ENCODE results near the gene CLDN6. TPM values are rescaled to one million over a fixed set of nuclear protein-coding genes. Genes with fewer than 3 reads are reported as not detected.

CLDN6 gene
- total RNA-seq, 1 experiment from 2014 or later: not detected

DNA sequence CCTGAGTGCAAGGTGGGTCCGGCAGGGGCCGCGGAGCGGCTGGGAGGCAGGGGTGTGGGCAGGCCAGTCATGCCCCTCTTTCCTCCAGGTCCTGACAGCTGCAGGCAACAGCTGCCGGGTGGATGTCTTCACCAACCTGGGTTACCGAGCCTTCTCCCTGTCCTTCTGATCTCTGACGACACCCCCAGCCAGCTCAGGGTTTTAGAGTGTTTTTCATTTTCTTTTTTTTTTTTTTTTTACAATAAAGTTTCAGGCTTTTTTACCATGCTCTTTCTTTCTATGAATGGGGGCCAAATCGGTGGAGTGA, 9.5 kb upstream of the CLDN6 start:
- no peak for DNase-seq
- no peaks in the 10 kb centered on the region for H3K27me3 ChIP-seq (ENCODE audit: low read length)
- H3K27ac ChIP-seq (ENCODE audit: low read length): no peak overlapping the region
- no peaks in the 10 kb centered on the region for H3F3A ChIP-seq (ENCODE audit: low read length, unreplicated experiment)
- BruUV-seq (replicated peaks): no TSS peak
- no peaks in the 10 kb centered on the region for H3K9me3 ChIP-seq (ENCODE audit: low read length)
- no peak for ATAC-seq
- H3K9me2 ChIP-seq (replicated peaks; ENCODE audit: low read length): no peaks in the 10 kb centered on the region
- no peak overlapping the region for H3K4me3 ChIP-seq (ENCODE audit: low read length)
- no peak overlapping the region for H2AFZ ChIP-seq (ENCODE audit: low read length)
- CTCF ChIA-PET: interaction anchor here (0.6 to 1.2 kb wide), 3 partner anchors 23 to 526 kb away, joined by 3 to 14 read pairs (median 12); no protein-coding TSS in a partner anchor
- H3K36me3 ChIP-seq (ENCODE audit: low read depth, low read length): no peaks in the 10 kb centered on the region
- no peak overlapping the region for H3K9ac ChIP-seq (ENCODE audit: low read length)
- peaks cover 34% of the 10 kb centered on the region for H3K4me1 ChIP-seq (ENCODE audit: insufficient read depth, low read length)
- H3K4me2 ChIP-seq (ENCODE audit: low read length): peak overlapping the region; percentile 68
- intact Hi-C loops (cut with micrococcal nuclease): no loop called here
- POLR2A ChIA-PET (ENCODE audit: unreplicated experiment): interaction anchor here (1.2 kb wide), 1 partner anchor 7 kb away, joined by 11 read pairs; the partner anchor contains the start of gene TNFRSF12A
- no peak for TF ChIP-seq EZH2phosphoT487 (IDR thresholded peaks at IDR 0.05; ENCODE audit: borderline replicate concordance, low read length)
- no peak for TF ChIP-seq EZH2 (IDR thresholded peaks at IDR 0.05; ENCODE audit: low read length, unreplicated experiment)
- TF ChIP-seq, protein P1, sequence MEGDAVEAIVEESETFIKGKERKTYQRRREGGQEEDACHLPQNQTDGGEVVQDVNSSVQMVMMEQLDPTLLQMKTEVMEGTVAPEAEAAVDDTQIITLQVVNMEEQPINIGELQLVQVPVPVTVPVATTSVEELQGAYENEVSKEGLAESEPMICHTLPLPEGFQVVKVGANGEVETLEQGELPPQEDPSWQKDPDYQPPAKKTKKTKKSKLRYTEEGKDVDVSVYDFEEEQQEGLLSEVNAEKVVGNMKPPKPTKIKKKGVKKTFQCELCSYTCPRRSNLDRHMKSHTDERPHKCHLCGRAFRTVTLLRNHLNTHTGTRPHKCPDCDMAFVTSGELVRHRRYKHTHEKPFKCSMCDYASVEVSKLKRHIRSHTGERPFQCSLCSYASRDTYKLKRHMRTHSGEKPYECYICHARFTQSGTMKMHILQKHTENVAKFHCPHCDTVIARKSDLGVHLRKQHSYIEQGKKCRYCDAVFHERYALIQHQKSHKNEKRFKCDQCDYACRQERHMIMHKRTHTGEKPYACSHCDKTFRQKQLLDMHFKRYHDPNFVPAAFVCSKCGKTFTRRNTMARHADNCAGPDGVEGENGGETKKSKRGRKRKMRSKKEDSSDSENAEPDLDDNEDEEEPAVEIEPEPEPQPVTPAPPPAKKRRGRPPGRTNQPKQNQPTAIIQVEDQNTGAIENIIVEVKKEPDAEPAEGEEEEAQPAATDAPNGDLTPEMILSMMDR (conservative IDR thresholded peaks at IDR 0.05; ENCODE audit: low read depth, low read length): no peak
- no peaks in the 10 kb centered on the region for H3K79me2 ChIP-seq (ENCODE audit: low read length)
- no peaks in the 10 kb centered on the region for H4K20me1 ChIP-seq (ENCODE audit: low read length)

DNA sequence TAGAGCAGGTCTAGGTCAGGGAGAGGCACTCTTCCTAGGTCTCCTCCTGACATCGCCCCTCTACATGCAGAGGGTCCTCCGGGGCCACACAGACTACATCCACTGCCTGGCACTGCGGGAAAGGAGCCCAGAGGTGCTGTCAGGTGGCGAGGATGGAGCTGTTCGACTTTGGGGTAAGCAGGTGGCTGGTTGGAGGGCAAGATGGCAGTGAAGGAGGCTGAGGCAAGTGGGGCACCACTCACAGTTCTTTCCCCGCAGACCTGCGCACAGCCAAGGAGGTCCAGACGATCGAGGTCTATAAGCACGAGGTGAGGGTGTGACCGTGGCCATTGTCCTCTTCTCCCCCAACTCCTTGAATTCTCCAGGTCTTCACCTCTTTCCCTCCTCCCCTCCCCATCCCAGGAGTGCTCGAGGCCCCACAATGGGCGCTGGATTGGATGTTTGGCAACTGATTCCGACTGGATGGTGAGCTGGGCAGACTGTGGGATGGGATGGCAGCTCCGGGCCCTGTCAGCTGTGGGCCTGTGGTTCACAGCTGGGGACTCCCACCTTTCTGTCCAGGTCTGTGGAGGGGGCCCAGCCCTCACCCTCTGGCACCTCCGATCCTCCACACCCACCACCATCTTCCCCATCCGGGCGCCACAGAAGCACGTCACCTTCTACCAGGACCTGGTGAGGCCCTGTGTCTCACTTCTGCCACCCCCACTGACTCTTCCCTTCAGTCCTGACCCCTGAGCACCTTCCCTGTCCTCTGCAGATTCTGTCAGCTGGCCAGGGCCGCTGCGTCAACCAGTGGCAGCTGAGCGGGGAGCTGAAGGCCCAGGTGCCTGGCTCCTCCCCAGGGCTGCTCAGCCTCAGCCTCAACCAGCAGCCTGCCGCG, 8.9 kb upstream of the CLDN6 start:
- Histone ChIP-seq H3K27ac (ENCODE audit: low read length) (no peak overlapping the region), H3K9ac (ENCODE audit: low read length) (no peak overlapping the region), H4K20me1 (ENCODE audit: low read length) (no peaks in the 10 kb centered on the region), H3K79me2 (ENCODE audit: low read length) (peaks cover 3% of the 10 kb centered on the region), H3K9me2 (replicated peaks; ENCODE audit: low read length) (no peaks in the 10 kb centered on the region), H3K36me3 (ENCODE audit: low read depth, low read length) (peaks cover 3% of the 10 kb centered on the region; the same call in 1 of the 2 replicates), H3F3A (ENCODE audit: low read length, unreplicated experiment) (no peaks in the 10 kb centered on the region), H3K9me3 (ENCODE audit: low read length) (no peaks in the 10 kb centered on the region), H3K4me3 (ENCODE audit: low read length) (no peak overlapping the region), H3K27me3 (ENCODE audit: low read length) (no peaks in the 10 kb centered on the region), H3K4me1 (ENCODE audit: insufficient read depth, low read length) (peaks cover 32% of the 10 kb centered on the region), H2AFZ (ENCODE audit: low read length) (no peak overlapping the region), H3K4me2 (ENCODE audit: low read length) (no peak overlapping the region)
- ChIA-PET CTCF (interaction anchor here (0.6 kb wide), 1 partner anchor 525 kb away, joined by 12 read pairs; no protein-coding TSS in a partner anchor), POLR2A (ENCODE audit: unreplicated experiment) (no interaction called here)
- intact Hi-C loops (cut with micrococcal nuclease): no loop called here
- DNase-seq (no peak), ATAC-seq (no peak)
- BruUV-seq (replicated peaks): no TSS peak
- TF ChIP-seq EZH2phosphoT487 (IDR thresholded peaks at IDR 0.05; ENCODE audit: borderline replicate concordance, low read length) (no peak), EZH2 (IDR thresholded peaks at IDR 0.05; ENCODE audit: low read length, unreplicated experiment) (no peak)
- TF ChIP-seq, protein P1 (conservative IDR thresholded peaks at IDR 0.05; ENCODE audit: low read depth, low read length): no peak

DNA sequence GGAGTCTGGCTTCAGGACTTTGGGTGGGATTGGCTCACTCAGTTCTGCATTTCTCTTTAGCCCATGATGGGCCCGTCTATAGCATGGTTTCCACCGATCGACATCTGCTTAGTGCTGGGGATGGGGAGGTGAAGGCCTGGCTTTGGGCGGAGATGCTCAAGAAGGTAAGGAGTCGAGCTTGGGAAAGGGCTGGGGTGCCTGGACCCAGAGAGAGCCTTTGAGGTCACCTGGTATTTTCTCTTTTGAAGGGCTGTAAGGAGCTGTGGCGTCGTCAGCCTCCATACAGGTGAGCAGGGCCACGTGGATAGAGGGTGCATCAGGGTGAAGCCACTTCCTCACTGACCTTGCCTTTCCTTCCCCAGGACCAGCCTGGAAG, 8.0 kb upstream of the CLDN6 start:
- Histone ChIP-seq H3K27me3 (ENCODE audit: low read length) (no peaks in the 10 kb centered on the region), H3K27ac (ENCODE audit: low read length) (no peak overlapping the region), H3K4me2 (ENCODE audit: low read length) (no peak overlapping the region), H3K79me2 (ENCODE audit: low read length) (peaks cover 12% of the 10 kb centered on the region), H3K4me1 (ENCODE audit: insufficient read depth, low read length) (peaks cover 25% of the 10 kb centered on the region), H3K9ac (ENCODE audit: low read length) (no peak overlapping the region), H2AFZ (ENCODE audit: low read length) (no peak overlapping the region), H3K9me3 (ENCODE audit: low read length) (no peaks in the 10 kb centered on the region), H3K9me2 (replicated peaks; ENCODE audit: low read length) (no peaks in the 10 kb centered on the region), H3F3A (ENCODE audit: low read length, unreplicated experiment) (no peaks in the 10 kb centered on the region), H3K36me3 (ENCODE audit: low read depth, low read length) (peaks cover 10% of the 10 kb centered on the region), H3K4me3 (ENCODE audit: low read length) (no peak overlapping the region), H4K20me1 (ENCODE audit: low read length) (no peaks in the 10 kb centered on the region)
- no peak for ATAC-seq
- ChIA-PET POLR2A (ENCODE audit: unreplicated experiment) (no interaction called here), CTCF (no interaction called here)
- intact Hi-C loops (cut with micrococcal nuclease): no loop called here
- DNase-seq: no peak
- TF ChIP-seq, protein P1 (conservative IDR thresholded peaks at IDR 0.05; ENCODE audit: low read depth, low read length): no peak
- TF ChIP-seq EZH2phosphoT487 (IDR thresholded peaks at IDR 0.05; ENCODE audit: borderline replicate concordance, low read length) (no peak), EZH2 (IDR thresholded peaks at IDR 0.05; ENCODE audit: low read length, unreplicated experiment) (no peak)
- no TSS peak for BruUV-seq (replicated peaks)

Data from PC-3 (cell line).